DND-41 (cell line): ENCODE results near the gene BHMT2.

Experiments
- ATAC-seq: fragments of 200-7000 bp; cut with Tn5 transposase; 3 replicates; pipeline ENCODE4 v1.9.1; 2021; ENCODE audit warnings: low read depth; ENCODE audit not compliant: insufficient read depth
- DNase-seq: peaks from one replicate; pipeline ENCODE4 v3.0.0-alpha.2; 2020
- H2AFZ ChIP-seq: 2 replicates; pipeline ENCODE4 v1.6.0; 2012; ENCODE audit warnings: low read depth, low read length
- H3K27ac ChIP-seq: 2 replicates; pipeline ENCODE4 v1.5.1; 2012; ENCODE audit warnings: low read length, inconsistent platforms
- H3K27me3 ChIP-seq: fragments of 200-600 bp; sonication (generic); 2 replicates; pipeline ENCODE4 v1.6.0; 2012; ENCODE audit warnings: low read length, mild to moderate bottlenecking, inconsistent platforms; ENCODE audit not compliant: insufficient read depth, poor library complexity
- H3K36me3 ChIP-seq: 2 replicates; pipeline ENCODE4 v1.5.1; 2012; ENCODE audit warnings: low read length, inconsistent platforms; ENCODE audit not compliant: insufficient read depth
- H3K4me1 ChIP-seq: 2 replicates; pipeline ENCODE4 v1.5.1; 2012; ENCODE audit warnings: mild to moderate bottlenecking, low read length; ENCODE audit not compliant: insufficient read depth
- H3K4me2 ChIP-seq: 2 replicates; pipeline ENCODE4 v1.6.0; 2012; ENCODE audit warnings: mild to moderate bottlenecking, moderate library complexity, low read length, inconsistent platforms; ENCODE audit not compliant: insufficient read depth
- H3K4me3 ChIP-seq, 2 experiments: fragments of 200-600 bp in 1 of 2; shearing (Covaris generic) in 1 of 2; 2 replicates each; pipeline ENCODE4 v1.5.1; 2012 to 2016; ENCODE audit warnings: inconsistent platforms in 2 of 2, low read length in 2 of 2, mild to moderate bottlenecking in 2 of 2, low read depth in 1 of 2, moderate library complexity in 1 of 2
- H3K79me2 ChIP-seq: 2 replicates; pipeline ENCODE4 v1.6.0; 2012; ENCODE audit warnings: low read length, inconsistent platforms; ENCODE audit not compliant: insufficient read depth
- H3K9ac ChIP-seq: 2 replicates; pipeline ENCODE4 v1.6.0; 2012; ENCODE audit warnings: low read depth, mild to moderate bottlenecking, inconsistent platforms, low read length, moderate library complexity
- H3K9me3 ChIP-seq: 2 replicates; pipeline ENCODE4 v1.5.1; 2012; ENCODE audit warnings: low read length, moderate library complexity, mild to moderate bottlenecking, inconsistent platforms; ENCODE audit not compliant: insufficient read depth, severe bottlenecking
- H4K20me1 ChIP-seq: 2 replicates; pipeline ENCODE4 v1.6.0; 2012; ENCODE audit warnings: low read length; ENCODE audit not compliant: insufficient read depth
- CTCF ChIP-seq: IDR thresholded peaks from 2 replicates; pipeline ENCODE4 v1.5.1; 2012; ENCODE audit warnings: borderline replicate concordance, low read length, moderate library complexity, mild to moderate bottlenecking; ENCODE audit not compliant: poor library complexity, severe bottlenecking; ENCODE audit errors: extremely low read depth
- EZH2 ChIP-seq: IDR thresholded peaks from 3 replicates; pipeline ENCODE4 v1.6.1; 2012; ENCODE audit warnings: borderline replicate concordance, low read depth, mild to moderate bottlenecking, moderate library complexity, low read length, inconsistent platforms; ENCODE audit not compliant: severe bottlenecking

Gene BHMT2

GRCh38 chr5:79136618-79137017, 67.1 kb downstream of the BHMT2 start:
- H3K9ac ChIP-seq, result no peak overlapping the region
- H3K4me3 ChIP-seq, result no peak overlapping the region
- no peaks in the 10 kb centered on the region for H3K36me3 ChIP-seq
- peaks cover 15% of the 10 kb centered on the region for H3K4me1 ChIP-seq
- ATAC-seq, result no peak
- H3K79me2 ChIP-seq, result no peaks in the 10 kb centered on the region
- TF ChIP-seq EZH2 (no peak), CTCF (no peak)
- H3K4me2 ChIP-seq, result no peak overlapping the region
- no peak overlapping the region for H2AFZ ChIP-seq
- H3K27ac ChIP-seq, result no peak overlapping the region
- no peaks in the 10 kb centered on the region for H3K9me3 ChIP-seq
- no peaks in the 10 kb centered on the region for H3K27me3 ChIP-seq
- no peaks in the 10 kb centered on the region for H4K20me1 ChIP-seq
- no peak for DNase-seq
